GM06990 (cell line): ENCODE data around the gene MSI2.

Experiments
- DNase-seq: peaks from one replicate; pipeline ENCODE4 v3.0.0-alpha.2; 2011; ENCODE audit not compliant: insufficient read length; ENCODE audit errors: extremely low read depth
- H3K27me3 ChIP-seq: replicated peaks from 2 replicates; pipeline ENCODE4 v1.6.0; 2011; ENCODE audit warnings: low read length; ENCODE audit not compliant: control insufficient read depth, insufficient read depth
- H3K36me3 ChIP-seq: 2 replicates; pipeline ENCODE4 v1.5.1; 2011; ENCODE audit warnings: low read length; ENCODE audit not compliant: control insufficient read depth, insufficient read depth
- H3K4me3 ChIP-seq: replicated peaks from 2 replicates; pipeline ENCODE4 v1.5.1; 2011; ENCODE audit warnings: low read depth, mild to moderate bottlenecking, control low read depth, low read length
- CTCF ChIP-seq: IDR thresholded peaks from 2 replicates; pipeline ENCODE4 v1.5.1; 2011; ENCODE audit warnings: low read length, control low read depth, mild to moderate bottlenecking, inconsistent platforms; ENCODE audit not compliant: insufficient read depth, poor library complexity, severe bottlenecking

MSI2 gene

GRCh38 chr17:57490111-57490845 is 234.0 kb downstream of the MSI2 start:
- no peak for DNase-seq
- Histone ChIP-seq H3K36me3 (no peaks in the 10 kb centered on the region), H3K27me3 (no peaks in the 10 kb centered on the region), H3K4me3 (no peak overlapping the region)
- no peak for TF ChIP-seq CTCF

GRCh38 chr17:57490890-57491289 is 234.6 kb downstream of the MSI2 start:
- no peak for TF ChIP-seq CTCF
- no peaks in the 10 kb centered on the region for H3K36me3 ChIP-seq
- no peaks in the 10 kb centered on the region for H3K27me3 ChIP-seq
- DNase-seq = no peak
- H3K4me3 ChIP-seq = no peak overlapping the region

GRCh38 chr17:57493171-57493570 is 236.8 kb downstream of the MSI2 start:
- Histone ChIP-seq H3K36me3 (no peaks in the 10 kb centered on the region), H3K4me3 (no peak overlapping the region), H3K27me3 (no peaks in the 10 kb centered on the region)
- no peak for TF ChIP-seq CTCF
- no peak for DNase-seq

- TF ChIP-seq CTCF = no peak
- no peaks in the 10 kb centered on the region for H3K27me3 ChIP-seq
- H3K4me3 ChIP-seq = no peak overlapping the region
Observed at GRCh38 chr17:57493625-57494024, 237.3 kb downstream of the MSI2 start.

GRCh38 chr17:57494443-57494842 is 238.1 kb downstream of the MSI2 start:
- no peak for DNase-seq
- TF ChIP-seq CTCF = no peak
- Histone ChIP-seq H3K36me3 (no peaks in the 10 kb centered on the region), H3K27me3 (no peaks in the 10 kb centered on the region), H3K4me3 (no peak overlapping the region)

More at GRCh38 chr17:57493625-57494024, 237.3 kb downstream of the MSI2 start:
- DNase-seq = no peak
- H3K36me3 ChIP-seq = no peaks in the 10 kb centered on the region

- no peaks in the 10 kb centered on the region for H3K27me3 ChIP-seq
- H3K36me3 ChIP-seq = no peaks in the 10 kb centered on the region
- no peak for TF ChIP-seq CTCF
- no peak overlapping the region for H3K4me3 ChIP-seq
- DNase-seq = no peak
Observed at GRCh38 chr17:57495771-57496170, 239.4 kb downstream of the MSI2 start.
